GM18519 (cell line): ENCODE data around the gene MSH3.
"Not testable (repeated sequence)": the region's sequence is repeated elsewhere in the genome, so short reads cannot be mapped to it uniquely, and the experiment has no call there.

Experiments used
- ATAC-seq: cut with Tn5 transposase; IDR thresholded peaks from one replicate; pipeline ENCODE4 v1.9.1; 2021; ENCODE audit warnings: mild to moderate bottlenecking, moderate library complexity; ENCODE audit not compliant: unreplicated experiment, low FRiP score

Gene MSH3

GRCh38 chr5:80747922-80748321 lies 93.5 kb downstream of the MSH3 start:
- ATAC-seq, result no peak

- ATAC-seq, result no peak
These were observed 98.0 kb downstream of the MSH3 start for GRCh38 chr5:80752427-80752826.

- no peak for ATAC-seq
These were observed 99.3 kb downstream of the MSH3 start for GRCh38 chr5:80753712-80754111.

GRCh38 chr5:80754900-80755299 lies 100.4 kb downstream of the MSH3 start:
- no peak for ATAC-seq

GRCh38 chr5:80755626-80756025 lies 101.2 kb downstream of the MSH3 start:
- ATAC-seq, result peak; percentile 96

- no peak for ATAC-seq
These were observed 101.8 kb downstream of the MSH3 start for GRCh38 chr5:80756292-80756691.

- no peak for ATAC-seq
These were observed 102.8 kb downstream of the MSH3 start for GRCh38 chr5:80757290-80757689.

GRCh38 chr5:80759866-80760577 lies 105.6 kb downstream of the MSH3 start:
- no peak for ATAC-seq

GRCh38 chr5:80760680-80761079 lies 106.2 kb downstream of the MSH3 start:
- no peak for ATAC-seq

GRCh38 chr5:80761176-80761575 lies 106.7 kb downstream of the MSH3 start:
- ATAC-seq, result no peak

GRCh38 chr5:80761966-80762365 lies 107.5 kb downstream of the MSH3 start:
- no peak for ATAC-seq

- no peak for ATAC-seq
These were observed 108.1 kb downstream of the MSH3 start for GRCh38 chr5:80762573-80762972.

GRCh38 chr5:80763211-80763610 lies 108.8 kb downstream of the MSH3 start:
- ATAC-seq, result no peak

GRCh38 chr5:80763873-80764647 lies 109.6 kb downstream of the MSH3 start:
- ATAC-seq, result no peak

GRCh38 chr5:80764786-80765185 lies 110.3 kb downstream of the MSH3 start:
- ATAC-seq, result no peak

- no peak for ATAC-seq
These were observed 123.2 kb downstream of the MSH3 start for GRCh38 chr5:80777347-80778287.

- ATAC-seq, result no peak
These were observed 125.6 kb downstream of the MSH3 start for GRCh38 chr5:80780024-80780423.

GRCh38 chr5:80780761-80781285 lies 126.4 kb downstream of the MSH3 start:
- no peak for ATAC-seq

GRCh38 chr5:80781356-80781755 lies 126.9 kb downstream of the MSH3 start:
- ATAC-seq, result no peak

GRCh38 chr5:80782626-80783025 lies 128.2 kb downstream of the MSH3 start:
- ATAC-seq, result no peak

- ATAC-seq, result not testable (repeated sequence)
These were observed 129.3 kb downstream of the MSH3 start for GRCh38 chr5:80783751-80784150.
